HEK293 (cell line): ENCODE data around the gene MYL9.

ENCODE experiments used
- TRIM28 ChIP-seq: IDR thresholded peaks from 2 replicates; pipeline ENCODE4 v1.6.1; 2011; ENCODE audit warnings: low read length, control low read depth, borderline replicate concordance
- ZNF239 ChIP-seq: fragments of 450-650 bp; formaldehyde crosslinking; IDR thresholded peaks from 2 replicates; pipeline ENCODE4 v1.5.1; 2016; ENCODE audit warnings: missing biosample characterization, missing genetic modification characterization
- TF ChIP-seq, protein P1 (sequence below): fragments of 450-650 bp; formaldehyde crosslinking; optimal IDR thresholded peaks from 2 replicates; pipeline ENCODE3; 2016; ENCODE audit warnings: missing biosample characterization, mild to moderate bottlenecking, missing genetic modification characterization

DNA sequence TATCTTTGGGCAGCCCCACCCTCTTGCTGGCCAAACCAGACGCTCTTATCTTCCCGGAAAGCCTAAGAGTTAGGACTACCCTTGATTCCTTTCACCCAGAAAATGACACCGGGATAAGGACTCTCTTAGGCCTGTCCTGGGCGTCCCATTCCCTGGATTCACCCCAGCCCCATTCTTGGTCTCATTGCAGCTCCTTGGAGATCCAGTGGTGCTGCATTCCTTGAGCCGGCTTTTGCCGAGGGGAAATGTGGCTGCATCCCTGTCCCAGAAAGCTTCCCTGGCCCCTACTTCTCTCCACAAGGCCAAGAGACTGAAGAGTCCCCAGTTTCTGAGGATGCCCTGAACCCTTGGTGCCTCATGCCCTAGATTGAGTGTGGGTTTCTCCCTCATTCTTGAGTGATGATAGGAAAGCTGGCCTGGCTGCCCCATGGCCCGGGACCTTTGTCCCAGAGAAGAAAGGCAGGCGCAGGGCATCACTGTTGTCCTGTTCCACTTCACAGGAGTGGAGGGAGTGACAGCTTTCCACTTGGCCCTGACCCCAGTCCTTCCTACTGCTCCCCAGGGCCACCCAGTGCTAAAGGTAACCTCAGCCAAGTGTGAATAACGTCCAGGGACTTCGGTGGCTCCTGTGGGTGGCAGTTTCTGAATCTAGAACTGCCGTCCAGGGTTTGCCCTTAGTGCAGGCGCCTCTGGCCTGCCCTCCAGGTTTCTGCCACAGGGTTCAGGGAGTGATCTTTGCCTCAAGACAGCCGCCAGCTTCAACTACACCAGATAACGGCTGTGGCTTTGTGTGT, 42.7 kb upstream of the MYL9 start:
- TF ChIP-seq, protein P1, sequence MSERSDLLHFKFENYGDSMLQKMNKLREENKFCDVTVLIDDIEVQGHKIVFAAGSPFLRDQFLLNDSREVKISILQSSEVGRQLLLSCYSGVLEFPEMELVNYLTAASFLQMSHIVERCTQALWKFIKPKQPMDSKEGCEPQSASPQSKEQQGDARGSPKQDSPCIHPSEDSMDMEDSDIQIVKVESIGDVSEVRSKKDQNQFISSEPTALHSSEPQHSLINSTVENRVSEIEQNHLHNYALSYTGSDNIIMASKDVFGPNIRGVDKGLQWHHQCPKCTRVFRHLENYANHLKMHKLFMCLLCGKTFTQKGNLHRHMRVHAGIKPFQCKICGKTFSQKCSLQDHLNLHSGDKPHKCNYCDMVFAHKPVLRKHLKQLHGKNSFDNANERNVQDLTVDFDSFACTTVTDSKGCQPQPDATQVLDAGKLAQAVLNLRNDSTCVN (tag by site-specific recombination), result no peak
- TF ChIP-seq ZNF239 (tag by site-specific recombination) (no peak), TRIM28 (no peak)
